DOHH2 (cell line): Measurements from ENCODE around the gene SNRNP48.

Source experiments
- EZH2phosphoT487 ChIP-seq: fragments of 200-600 bp; sonication (generic); IDR thresholded peaks from 2 replicates; pipeline ENCODE4 v1.6.1; 2017; ENCODE audit warnings: borderline replicate concordance, mild to moderate bottlenecking, antibody characterized with exemption, low read length, moderate library complexity, mixed read lengths
- TF ChIP-seq, protein P1 (sequence below): fragments of 200-600 bp; sonication (generic); IDR thresholded peaks from one replicate; pipeline ENCODE4 v1.5.1; 2014; ENCODE audit warnings: antibody characterized with exemption, mild to moderate bottlenecking, low read depth, low read length; ENCODE audit not compliant: poor library complexity, severe bottlenecking

DNA sequence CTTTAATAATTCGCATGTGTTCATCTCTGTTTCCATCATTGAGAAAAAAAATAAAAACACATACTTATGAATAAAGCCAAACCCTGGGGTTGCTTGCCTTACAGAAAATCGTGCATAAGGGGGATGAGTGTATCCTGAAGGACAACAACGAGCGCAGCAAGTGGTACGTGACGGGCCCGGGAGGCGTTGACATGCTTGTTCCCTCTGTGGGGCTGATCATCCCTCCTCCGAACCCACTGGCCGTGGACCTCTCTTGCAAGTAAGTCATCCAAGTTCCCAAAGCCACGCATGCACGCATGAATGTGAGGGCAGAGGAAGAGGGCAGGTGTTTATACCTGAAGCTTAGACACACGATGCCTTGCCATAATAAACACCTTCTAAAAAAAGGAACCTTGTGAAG, 20.9 kb upstream of the SNRNP48 start:
- TF ChIP-seq, protein P1, sequence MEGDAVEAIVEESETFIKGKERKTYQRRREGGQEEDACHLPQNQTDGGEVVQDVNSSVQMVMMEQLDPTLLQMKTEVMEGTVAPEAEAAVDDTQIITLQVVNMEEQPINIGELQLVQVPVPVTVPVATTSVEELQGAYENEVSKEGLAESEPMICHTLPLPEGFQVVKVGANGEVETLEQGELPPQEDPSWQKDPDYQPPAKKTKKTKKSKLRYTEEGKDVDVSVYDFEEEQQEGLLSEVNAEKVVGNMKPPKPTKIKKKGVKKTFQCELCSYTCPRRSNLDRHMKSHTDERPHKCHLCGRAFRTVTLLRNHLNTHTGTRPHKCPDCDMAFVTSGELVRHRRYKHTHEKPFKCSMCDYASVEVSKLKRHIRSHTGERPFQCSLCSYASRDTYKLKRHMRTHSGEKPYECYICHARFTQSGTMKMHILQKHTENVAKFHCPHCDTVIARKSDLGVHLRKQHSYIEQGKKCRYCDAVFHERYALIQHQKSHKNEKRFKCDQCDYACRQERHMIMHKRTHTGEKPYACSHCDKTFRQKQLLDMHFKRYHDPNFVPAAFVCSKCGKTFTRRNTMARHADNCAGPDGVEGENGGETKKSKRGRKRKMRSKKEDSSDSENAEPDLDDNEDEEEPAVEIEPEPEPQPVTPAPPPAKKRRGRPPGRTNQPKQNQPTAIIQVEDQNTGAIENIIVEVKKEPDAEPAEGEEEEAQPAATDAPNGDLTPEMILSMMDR = no peak
- no peak for TF ChIP-seq EZH2phosphoT487
